HL-60/S4 treated with phorbol 12-myristate 13-acetate at 8.2 ng/mL for 4 days and 3 days (cell line): ENCODE data around the gene MISP.

Experiments used
- in situ Hi-C: fragments of 300-500 bp; cut with MboI; formaldehyde crosslinking; loops from 2 replicates; pipeline ENCODE4 v1.15.0; 2022; ENCODE audit warnings: low sequenced_read_pairs

Gene MISP

GRCh38 chr19:805600-806550 lies 55.0 kb downstream of the MISP start:
- in situ Hi-C loops: no loop called here

- in situ Hi-C loops: no loop called here
These were observed 56.0 kb downstream of the MISP start for GRCh38 chr19:806815-807421.

- in situ Hi-C loops: no loop called here
These were observed 56.9 kb downstream of the MISP start for GRCh38 chr19:807627-808422.

GRCh38 chr19:808423-808775 lies 57.5 kb downstream of the MISP start:
- in situ Hi-C loops: no loop called here

- in situ Hi-C loops: no loop called here
These were observed 59.4 kb downstream of the MISP start for GRCh38 chr19:810077-810855.

GRCh38 chr19:810883-811489 lies 60.1 kb downstream of the MISP start:
- in situ Hi-C loops: no loop called here

GRCh38 chr19:811506-812048 lies 60.7 kb downstream of the MISP start:
- in situ Hi-C loops: no loop called here

GRCh38 chr19:812049-812746 lies 61.3 kb downstream of the MISP start:
- in situ Hi-C loops: no loop called here

GRCh38 chr19:812747-813218 lies 61.9 kb downstream of the MISP start:
- in situ Hi-C loops: no loop called here

- in situ Hi-C loops: no loop called here
These were observed 62.6 kb downstream of the MISP start for GRCh38 chr19:813219-814151.
